ENCODE data around the gene TGFBR3. TPM values are rescaled to one million over a fixed set of nuclear protein-coding genes. Genes with fewer than 3 reads are reported as not detected.

The TGFBR3 gene
- total and polyA plus RNA-seq, 2 experiments from 2014 or later: 16.2 to 26.5 TPM

DNA sequence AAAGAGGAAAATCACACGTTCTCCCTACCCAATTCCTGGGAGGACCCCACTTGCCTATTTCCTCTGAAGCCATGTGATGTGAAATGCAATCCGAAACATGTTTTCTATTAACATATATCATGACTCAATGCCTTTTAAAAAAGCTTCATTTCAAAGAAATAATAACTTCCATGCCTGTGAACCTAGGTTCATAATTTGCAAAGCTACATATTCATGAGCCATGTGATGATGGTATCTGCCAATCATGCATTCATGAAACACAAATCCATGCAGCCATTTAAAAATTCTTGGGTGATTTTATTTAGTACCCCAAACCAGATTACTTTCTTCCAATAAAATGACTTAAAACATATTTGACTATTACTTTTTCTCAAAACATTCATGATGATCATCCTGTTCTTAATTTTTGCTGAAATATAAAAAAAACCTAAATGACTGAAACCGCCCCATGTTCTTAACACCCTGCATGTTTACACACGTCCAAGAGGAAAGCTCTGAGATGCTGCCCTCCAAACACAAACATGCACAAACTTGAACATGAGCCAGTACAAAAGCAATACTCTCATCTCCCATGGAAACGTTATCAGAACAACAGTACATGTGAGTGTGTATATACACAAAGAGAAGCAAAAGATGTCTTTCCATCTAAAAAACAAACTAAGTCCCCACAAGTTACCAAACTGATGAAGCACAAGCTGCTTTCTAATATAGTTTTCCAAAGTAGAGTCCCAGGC lies 140.1 kb downstream of the TGFBR3 start:
- 41 to 46% methylated on average over 5 of the region's 5 CpGs for WGBS, 2 experiments (ENCODE audit: low coverage in 1 of 2, low lambda C conversion rate in 2 of 2, missing lambda C conversion rate in 2 of 2)
- H3K79me2 ChIP-seq (ENCODE audit: insufficient read depth): peaks cover 37% of the 10 kb centered on the region
- peaks cover 23% of the 10 kb centered on the region for H3F3A ChIP-seq (ENCODE audit: insufficient read depth)
- H3K9me2 ChIP-seq (ENCODE audit: insufficient read depth): no peaks in the 10 kb centered on the region
- no peak for DNase-seq
- H3K4me3 ChIP-seq: no peak overlapping the region
- H3K4me2 ChIP-seq (ENCODE audit: unreplicated experiment): no peak overlapping the region
- H2AFZ ChIP-seq: no peak overlapping the region
- in situ Hi-C loops (cut with MboI): no loop called here
- no peak overlapping the region for H3K27ac ChIP-seq
- H3K27me3 ChIP-seq (replicated peaks; ENCODE audit: insufficient read depth): no peaks in the 10 kb centered on the region
- TF ChIP-seq EZH2 (IDR thresholded peaks at IDR 0.05; ENCODE audit: insufficient read depth, poor library complexity, severe bottlenecking) (no peak), EZH2phosphoT487 (IDR thresholded peaks at IDR 0.05; ENCODE audit: insufficient read depth, low read depth) (no peak)
- H3K36me3 ChIP-seq (ENCODE audit: low read depth): peaks cover 11% of the 10 kb centered on the region; the same call in 1 of the 2 replicates
- no peaks in the 10 kb centered on the region for H4K20me1 ChIP-seq (ENCODE audit: insufficient read depth)
- H3K4me1 ChIP-seq (ENCODE audit: insufficient read depth): peaks cover 36% of the 10 kb centered on the region
- no peaks in the 10 kb centered on the region for H3K9me3 ChIP-seq (ENCODE audit: low read depth)
- H3K9ac ChIP-seq: no peak overlapping the region

DNA sequence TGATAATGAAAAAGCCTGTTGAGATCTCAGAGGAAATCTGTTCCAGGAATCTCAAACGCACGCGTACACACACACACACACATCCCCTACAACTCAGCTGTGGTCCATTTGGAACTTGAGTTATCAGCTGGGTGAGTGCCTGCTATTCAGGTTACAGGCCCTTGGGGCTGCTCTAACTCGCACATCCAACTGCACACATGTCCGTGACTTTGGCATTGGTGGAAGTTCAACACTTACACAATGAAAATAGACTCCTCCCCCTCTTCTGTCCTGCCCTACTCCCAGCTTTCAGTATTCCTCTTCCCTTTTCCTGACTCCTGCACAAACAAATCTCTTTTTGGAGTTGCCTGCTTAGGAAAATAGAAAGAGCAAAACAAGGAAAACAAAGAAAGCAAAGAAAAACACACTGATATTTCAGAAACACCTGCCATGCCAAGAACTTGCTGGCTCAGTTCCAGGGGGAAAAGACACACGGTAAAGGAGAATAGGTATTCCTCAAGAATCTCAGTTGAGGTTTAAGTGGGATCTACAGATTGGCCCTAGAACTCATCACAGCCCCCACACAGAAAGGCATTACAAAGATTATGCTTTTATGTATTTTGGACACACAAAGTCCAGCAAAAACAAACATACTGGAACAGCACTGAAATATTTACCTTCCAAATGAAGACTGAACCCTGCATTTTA lies 140.9 kb downstream of the TGFBR3 start:
- H3K9me2 ChIP-seq (ENCODE audit: insufficient read depth): no peaks in the 10 kb centered on the region
- peaks cover 32% of the 10 kb centered on the region for H3K4me1 ChIP-seq (ENCODE audit: insufficient read depth)
- H3K27ac ChIP-seq: no peak overlapping the region
- no peaks in the 10 kb centered on the region for H3K27me3 ChIP-seq (replicated peaks; ENCODE audit: insufficient read depth)
- WGBS, 2 experiments (ENCODE audit: low coverage in 1 of 2, low lambda C conversion rate in 2 of 2, missing lambda C conversion rate in 2 of 2): 57% methylated on average over 6 of the region's 6 CpGs
- H3K4me3 ChIP-seq: no peak overlapping the region
- no peaks in the 10 kb centered on the region for H3K9me3 ChIP-seq (ENCODE audit: low read depth)
- in situ Hi-C loops (cut with MboI): no loop called here
- no peak overlapping the region for H3K4me2 ChIP-seq (ENCODE audit: unreplicated experiment)
- H3F3A ChIP-seq (ENCODE audit: insufficient read depth): peaks cover 16% of the 10 kb centered on the region
- TF ChIP-seq EZH2 (IDR thresholded peaks at IDR 0.05; ENCODE audit: insufficient read depth, poor library complexity, severe bottlenecking) (no peak), EZH2phosphoT487 (IDR thresholded peaks at IDR 0.05; ENCODE audit: insufficient read depth, low read depth) (no peak)
- peaks cover 11% of the 10 kb centered on the region; the same call in 1 of the 2 replicates for H3K36me3 ChIP-seq (ENCODE audit: low read depth)
- H3K79me2 ChIP-seq (ENCODE audit: insufficient read depth): peaks cover 37% of the 10 kb centered on the region
- H4K20me1 ChIP-seq (ENCODE audit: insufficient read depth): no peaks in the 10 kb centered on the region
- H2AFZ ChIP-seq: no peak overlapping the region
- no peak overlapping the region for H3K9ac ChIP-seq
- DNase-seq: no peak

DNA sequence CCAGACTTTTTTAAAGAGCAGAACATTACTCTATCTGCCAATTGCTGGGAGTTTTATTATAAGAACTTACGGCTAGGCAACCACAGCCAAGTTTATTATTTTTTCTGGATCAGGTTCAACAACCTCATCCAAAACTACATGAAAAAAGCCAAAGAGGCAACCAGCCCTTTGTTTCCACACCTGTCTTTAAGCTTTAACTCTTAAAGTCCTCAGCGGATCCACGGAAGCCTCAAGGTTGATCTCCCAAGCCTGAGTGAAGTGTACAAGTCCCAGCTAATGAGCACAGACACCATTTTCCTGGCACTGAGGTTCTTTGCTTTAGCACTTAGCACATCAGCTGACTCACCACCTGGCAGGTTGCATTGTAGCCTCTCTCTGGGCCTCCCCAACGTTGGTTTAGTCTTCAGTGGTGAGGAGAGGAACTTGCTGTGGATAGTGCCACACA lies 143.1 kb downstream of the TGFBR3 start:
- in situ Hi-C loops (cut with MboI): no loop called here
- peaks cover 14% of the 10 kb centered on the region; the same call in 1 of the 2 replicates for H3F3A ChIP-seq (ENCODE audit: insufficient read depth)
- H3K4me1 ChIP-seq (ENCODE audit: insufficient read depth): peaks cover 27% of the 10 kb centered on the region
- H3K9me2 ChIP-seq (ENCODE audit: insufficient read depth): no peaks in the 10 kb centered on the region
- H3K4me2 ChIP-seq (ENCODE audit: unreplicated experiment): peak overlapping the region; percentile 12
- H3K36me3 ChIP-seq (ENCODE audit: low read depth): peaks cover 11% of the 10 kb centered on the region; the same call in 1 of the 2 replicates
- no peaks in the 10 kb centered on the region for H4K20me1 ChIP-seq (ENCODE audit: insufficient read depth)
- no peaks in the 10 kb centered on the region for H3K9me3 ChIP-seq (ENCODE audit: low read depth)
- H3K27ac ChIP-seq: no peak overlapping the region
- H3K4me3 ChIP-seq: no peak overlapping the region
- peaks cover 41% of the 10 kb centered on the region for H3K79me2 ChIP-seq (ENCODE audit: insufficient read depth)
- H3K9ac ChIP-seq: no peak overlapping the region
- WGBS, 2 experiments (ENCODE audit: low coverage in 1 of 2, low lambda C conversion rate in 2 of 2, missing lambda C conversion rate in 2 of 2): 60 to 61% methylated on average over 4 of the region's 4 CpGs
- TF ChIP-seq EZH2phosphoT487 (IDR thresholded peaks at IDR 0.05; ENCODE audit: insufficient read depth, low read depth) (no peak), EZH2 (IDR thresholded peaks at IDR 0.05; ENCODE audit: insufficient read depth, poor library complexity, severe bottlenecking) (no peak)
- H3K27me3 ChIP-seq (replicated peaks; ENCODE audit: insufficient read depth): no peaks in the 10 kb centered on the region
- peak; percentile 71 for DNase-seq
- H2AFZ ChIP-seq: no peak overlapping the region

DNA sequence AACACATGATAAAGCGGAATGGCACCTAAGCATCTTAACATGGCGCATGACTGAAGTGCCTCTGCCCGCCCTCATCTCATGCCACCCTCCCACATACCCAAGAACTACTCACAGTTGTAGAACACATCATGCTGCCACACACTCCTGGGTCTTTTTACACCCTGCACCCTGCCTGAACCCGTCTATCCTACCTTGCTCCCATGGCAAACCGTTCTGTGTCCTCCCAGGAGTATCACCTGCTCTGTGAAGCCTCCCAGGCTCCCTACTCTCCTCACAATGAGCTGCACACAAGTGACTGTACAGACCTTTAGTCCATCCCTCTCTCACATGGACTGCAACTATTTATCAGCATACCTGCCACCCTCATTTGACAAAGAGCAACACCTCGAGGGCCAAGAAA lies 144.0 kb downstream of the TGFBR3 start:
- Histone ChIP-seq H3K79me2 (ENCODE audit: insufficient read depth) (peaks cover 38% of the 10 kb centered on the region), H3K4me1 (ENCODE audit: insufficient read depth) (peaks cover 35% of the 10 kb centered on the region), H3K9me3 (ENCODE audit: low read depth) (no peaks in the 10 kb centered on the region), H3K4me3 (no peak overlapping the region), H3K9ac (no peak overlapping the region), H3K36me3 (ENCODE audit: low read depth) (peaks cover 6% of the 10 kb centered on the region; the same call in 1 of the 2 replicates), H3K9me2 (ENCODE audit: insufficient read depth) (no peaks in the 10 kb centered on the region), H4K20me1 (ENCODE audit: insufficient read depth) (no peaks in the 10 kb centered on the region), H3K27ac (no peak overlapping the region), H3K27me3 (replicated peaks; ENCODE audit: insufficient read depth) (no peaks in the 10 kb centered on the region), H3K4me2 (ENCODE audit: unreplicated experiment) (no peak overlapping the region), H2AFZ (no peak overlapping the region), H3F3A (ENCODE audit: insufficient read depth) (peaks cover 22% of the 10 kb centered on the region)
- DNase-seq: no peak
- in situ Hi-C loops (cut with MboI): no loop called here
- no peak for TF ChIP-seq EZH2 (IDR thresholded peaks at IDR 0.05; ENCODE audit: insufficient read depth, poor library complexity, severe bottlenecking)
- no peak for TF ChIP-seq EZH2phosphoT487 (IDR thresholded peaks at IDR 0.05; ENCODE audit: insufficient read depth, low read depth)
- 89 to 90% methylated on average over 6 of the region's 6 CpGs for WGBS, 2 experiments (ENCODE audit: low coverage in 1 of 2, low lambda C conversion rate in 2 of 2, missing lambda C conversion rate in 2 of 2)

All from GM23248 (cell line).